ENCODE data around the gene GPATCH1. TPM values are rescaled to one million over a fixed set of nuclear protein-coding genes. Genes with fewer than 3 reads are reported as not detected.
"Not testable (repeated sequence)": the region's sequence is repeated elsewhere in the genome, so short reads cannot be mapped to it uniquely, and the experiment has no call there.

GPATCH1 gene
- total RNA-seq, 2 experiments from 2014 or later, result 9.8 to 10.7 TPM

DNA sequence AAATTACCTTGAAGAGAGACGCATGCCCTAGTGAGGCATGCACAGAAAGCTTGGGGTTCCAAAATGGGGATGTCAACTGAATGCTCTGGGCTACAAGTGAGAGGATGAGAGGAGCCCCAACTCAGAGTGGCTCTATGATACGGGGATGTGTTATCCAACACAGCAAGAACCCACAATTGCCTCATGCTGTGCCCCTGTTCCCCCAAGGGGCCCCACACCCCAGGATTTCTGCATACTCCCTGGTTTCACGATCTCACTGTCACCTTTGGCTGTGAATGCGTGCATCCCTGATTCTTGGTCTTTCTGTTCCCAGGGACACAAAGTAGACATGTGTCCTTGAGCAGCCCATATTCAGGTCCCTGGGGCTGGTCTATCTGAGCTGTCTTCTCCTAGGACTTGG lies 80.2 kb downstream of the GPATCH1 start:
- no peaks in the 10 kb centered on the region for H3K36me3 ChIP-seq (ENCODE audit: insufficient read depth, low read length)
- no TSS peak for BruUV-seq (replicated peaks)
- no peaks in the 10 kb centered on the region for H3K9me2 ChIP-seq (ENCODE audit: insufficient read depth, low read length)
- no peaks in the 10 kb centered on the region for H4K20me1 ChIP-seq (ENCODE audit: insufficient read depth, low read length)
- ChIA-PET POLR2A (interaction anchor here (0.7 to 1.6 kb wide), 2 partner anchors 15 to 35 kb away, joined by 5 to 6 read pairs; no protein-coding TSS in a partner anchor), CTCF (ENCODE audit: unreplicated experiment) (no interaction called here)
- peaks cover 7% of the 10 kb centered on the region for H3K4me1 ChIP-seq (ENCODE audit: insufficient read depth, low read length, poor library complexity, severe bottlenecking)
- DNase-seq (ENCODE audit: low spot score), result no peak
- H3K79me2 ChIP-seq (ENCODE audit: insufficient read depth, low read depth, low read length), result no peaks in the 10 kb centered on the region
- H3K4me2 ChIP-seq (ENCODE audit: low read length), result no peak overlapping the region
- H3K9me3 ChIP-seq (ENCODE audit: low read length), result no peaks in the 10 kb centered on the region
- no peak for TF ChIP-seq EZH2phosphoT487 (IDR thresholded peaks at IDR 0.05; ENCODE audit: borderline replicate concordance, low read depth, low read length)
- TF ChIP-seq, protein P1, sequence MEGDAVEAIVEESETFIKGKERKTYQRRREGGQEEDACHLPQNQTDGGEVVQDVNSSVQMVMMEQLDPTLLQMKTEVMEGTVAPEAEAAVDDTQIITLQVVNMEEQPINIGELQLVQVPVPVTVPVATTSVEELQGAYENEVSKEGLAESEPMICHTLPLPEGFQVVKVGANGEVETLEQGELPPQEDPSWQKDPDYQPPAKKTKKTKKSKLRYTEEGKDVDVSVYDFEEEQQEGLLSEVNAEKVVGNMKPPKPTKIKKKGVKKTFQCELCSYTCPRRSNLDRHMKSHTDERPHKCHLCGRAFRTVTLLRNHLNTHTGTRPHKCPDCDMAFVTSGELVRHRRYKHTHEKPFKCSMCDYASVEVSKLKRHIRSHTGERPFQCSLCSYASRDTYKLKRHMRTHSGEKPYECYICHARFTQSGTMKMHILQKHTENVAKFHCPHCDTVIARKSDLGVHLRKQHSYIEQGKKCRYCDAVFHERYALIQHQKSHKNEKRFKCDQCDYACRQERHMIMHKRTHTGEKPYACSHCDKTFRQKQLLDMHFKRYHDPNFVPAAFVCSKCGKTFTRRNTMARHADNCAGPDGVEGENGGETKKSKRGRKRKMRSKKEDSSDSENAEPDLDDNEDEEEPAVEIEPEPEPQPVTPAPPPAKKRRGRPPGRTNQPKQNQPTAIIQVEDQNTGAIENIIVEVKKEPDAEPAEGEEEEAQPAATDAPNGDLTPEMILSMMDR (conservative IDR thresholded peaks at IDR 0.05; ENCODE audit: low read length), result no peak
- H3K4me3 ChIP-seq (ENCODE audit: low read depth, low read length, poor library complexity, severe bottlenecking), result no peak overlapping the region
- H3K27ac ChIP-seq (ENCODE audit: low read depth, low read length, poor library complexity, severe bottlenecking), result no peak overlapping the region
- intact Hi-C loops (cut with micrococcal nuclease; ENCODE audit: unreplicated experiment), result no loop called here
- no peak overlapping the region for H2AFZ ChIP-seq (ENCODE audit: low read length)

DNA sequence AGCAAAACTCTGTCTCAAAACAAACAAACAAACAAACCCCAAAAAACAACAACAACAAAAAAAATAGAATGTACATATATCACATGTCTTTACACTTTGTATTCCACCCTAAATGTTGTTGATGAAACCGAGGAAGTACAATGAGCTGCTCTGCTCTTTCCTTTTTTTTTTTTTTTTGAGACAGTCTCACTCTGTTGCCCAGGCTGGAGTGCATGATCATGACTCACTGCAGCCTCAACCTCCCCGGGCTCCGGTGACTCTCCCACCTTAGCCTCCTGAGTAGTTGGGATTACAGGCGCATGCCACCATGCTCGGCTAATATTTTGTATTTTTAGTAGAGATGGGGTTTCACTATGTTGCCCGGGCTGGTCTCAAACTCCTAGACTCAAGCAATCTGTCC lies 82.5 kb downstream of the GPATCH1 start:
- intact Hi-C loops (cut with micrococcal nuclease; ENCODE audit: unreplicated experiment), result no loop called here
- no peak overlapping the region for H3K27ac ChIP-seq (ENCODE audit: low read depth, low read length, poor library complexity, severe bottlenecking)
- no peak for TF ChIP-seq EZH2phosphoT487 (IDR thresholded peaks at IDR 0.05; ENCODE audit: borderline replicate concordance, low read depth, low read length)
- TF ChIP-seq, protein P1 (conservative IDR thresholded peaks at IDR 0.05; ENCODE audit: low read length), result no peak
- no peak overlapping the region for H2AFZ ChIP-seq (ENCODE audit: low read length)
- H3K4me3 ChIP-seq (ENCODE audit: low read depth, low read length, poor library complexity, severe bottlenecking), result no peak overlapping the region
- H3K4me1 ChIP-seq (ENCODE audit: insufficient read depth, low read length, poor library complexity, severe bottlenecking), result peaks cover 7% of the 10 kb centered on the region
- H3K79me2 ChIP-seq (ENCODE audit: insufficient read depth, low read depth, low read length), result no peaks in the 10 kb centered on the region
- H4K20me1 ChIP-seq (ENCODE audit: insufficient read depth, low read length), result no peaks in the 10 kb centered on the region
- no peak overlapping the region for H3K4me2 ChIP-seq (ENCODE audit: low read length)
- no TSS peak for BruUV-seq (replicated peaks)
- ChIA-PET POLR2A (no interaction called here), CTCF (ENCODE audit: unreplicated experiment) (no interaction called here)
- peaks cover 2% of the 10 kb centered on the region; the same call in 1 of the 2 replicates for H3K9me3 ChIP-seq (ENCODE audit: low read length)
- DNase-seq (ENCODE audit: low spot score), result no peak
- no peaks in the 10 kb centered on the region for H3K36me3 ChIP-seq (ENCODE audit: insufficient read depth, low read length)
- no peaks in the 10 kb centered on the region for H3K9me2 ChIP-seq (ENCODE audit: insufficient read depth, low read length)

GRCh38 chr19:33166037-33166436 lies 85.1 kb downstream of the GPATCH1 start:
- POLR2A ChIA-PET, result interaction anchor here (0.5 to 0.6 kb wide), 3 partner anchors 127 to 1007 kb away, joined by 3 to 5 read pairs (median 3); no protein-coding TSS in a partner anchor
- H3K4me2 ChIP-seq (ENCODE audit: low read length); H3K36me3 ChIP-seq (ENCODE audit: insufficient read depth, low read length); H3K9me2 ChIP-seq (ENCODE audit: insufficient read depth, low read length); H3K9me3 ChIP-seq (ENCODE audit: low read length); H3K4me3 ChIP-seq (ENCODE audit: low read depth, low read length, poor library complexity, severe bottlenecking); H3K4me1 ChIP-seq (ENCODE audit: insufficient read depth, low read length, poor library complexity, severe bottlenecking); H2AFZ ChIP-seq (ENCODE audit: low read length); H4K20me1 ChIP-seq (ENCODE audit: insufficient read depth, low read length); H3K79me2 ChIP-seq (ENCODE audit: insufficient read depth, low read depth, low read length); BruUV-seq (replicated peaks); DNase-seq (ENCODE audit: low spot score); intact Hi-C loops (cut with micrococcal nuclease; ENCODE audit: unreplicated experiment); H3K27ac ChIP-seq (ENCODE audit: low read depth, low read length, poor library complexity, severe bottlenecking); CTCF ChIA-PET (ENCODE audit: unreplicated experiment): not testable (repeated sequence)

Data from OCI-LY7 (cell line).